ENCODE results near the gene HJV.
A peak's percentile ranks its signal among the peaks of the same experiment; 100 is the strongest.
"Not testable (repeated sequence)": the region's sequence is repeated elsewhere in the genome, so short reads cannot be mapped to it uniquely, and the experiment has no call there.

The HJV gene

DNA sequence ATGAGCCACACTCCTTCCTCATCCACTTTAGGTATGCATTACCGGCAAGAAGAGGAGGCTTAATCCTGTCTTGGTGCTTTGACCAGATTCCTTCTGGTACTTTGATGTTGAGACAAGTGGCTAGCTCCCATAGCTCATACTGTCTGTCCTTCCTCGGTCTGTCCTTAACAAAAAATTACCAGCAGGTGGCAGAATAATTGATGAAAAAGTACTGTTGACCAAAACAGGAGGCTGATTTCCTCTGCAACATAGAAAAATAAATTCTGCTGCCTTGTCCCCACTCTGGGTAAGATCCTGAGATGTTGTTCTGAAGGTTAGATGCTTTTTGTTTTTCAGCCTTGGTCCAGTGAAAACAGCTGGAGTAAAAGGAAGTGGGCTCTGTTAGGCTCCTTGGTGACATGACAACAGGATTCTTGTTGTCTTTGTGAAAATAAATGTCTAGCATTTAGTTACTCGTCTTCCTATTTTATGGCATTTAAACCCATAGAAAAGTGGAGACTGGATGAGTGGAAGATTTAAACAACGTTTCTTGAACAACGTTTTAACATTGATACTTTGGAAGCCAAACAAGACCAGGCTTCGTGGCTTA is 11.2 kb upstream of the HJV start:
- no peak for DNase-seq (ENCODE audit: low read depth, low spot score)
- ChIA-PET POLR2A (no interaction called here), CTCF (interaction anchor here (0.9 to 10.5 kb wide), 13 partner anchors 11 to 204 kb away, joined by 3 to 153 read pairs (median 4); partner anchors contain the start of genes HJV and NUDT17)
- TF ChIP-seq, protein P1, sequence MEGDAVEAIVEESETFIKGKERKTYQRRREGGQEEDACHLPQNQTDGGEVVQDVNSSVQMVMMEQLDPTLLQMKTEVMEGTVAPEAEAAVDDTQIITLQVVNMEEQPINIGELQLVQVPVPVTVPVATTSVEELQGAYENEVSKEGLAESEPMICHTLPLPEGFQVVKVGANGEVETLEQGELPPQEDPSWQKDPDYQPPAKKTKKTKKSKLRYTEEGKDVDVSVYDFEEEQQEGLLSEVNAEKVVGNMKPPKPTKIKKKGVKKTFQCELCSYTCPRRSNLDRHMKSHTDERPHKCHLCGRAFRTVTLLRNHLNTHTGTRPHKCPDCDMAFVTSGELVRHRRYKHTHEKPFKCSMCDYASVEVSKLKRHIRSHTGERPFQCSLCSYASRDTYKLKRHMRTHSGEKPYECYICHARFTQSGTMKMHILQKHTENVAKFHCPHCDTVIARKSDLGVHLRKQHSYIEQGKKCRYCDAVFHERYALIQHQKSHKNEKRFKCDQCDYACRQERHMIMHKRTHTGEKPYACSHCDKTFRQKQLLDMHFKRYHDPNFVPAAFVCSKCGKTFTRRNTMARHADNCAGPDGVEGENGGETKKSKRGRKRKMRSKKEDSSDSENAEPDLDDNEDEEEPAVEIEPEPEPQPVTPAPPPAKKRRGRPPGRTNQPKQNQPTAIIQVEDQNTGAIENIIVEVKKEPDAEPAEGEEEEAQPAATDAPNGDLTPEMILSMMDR (IDR thresholded peaks at IDR 0.05; ENCODE audit: insufficient read depth, low read length, missing control alignments) = peak; percentile 24
- no peak overlapping the region for H3K4me3 ChIP-seq (ENCODE audit: low read depth, low read length)

DNA sequence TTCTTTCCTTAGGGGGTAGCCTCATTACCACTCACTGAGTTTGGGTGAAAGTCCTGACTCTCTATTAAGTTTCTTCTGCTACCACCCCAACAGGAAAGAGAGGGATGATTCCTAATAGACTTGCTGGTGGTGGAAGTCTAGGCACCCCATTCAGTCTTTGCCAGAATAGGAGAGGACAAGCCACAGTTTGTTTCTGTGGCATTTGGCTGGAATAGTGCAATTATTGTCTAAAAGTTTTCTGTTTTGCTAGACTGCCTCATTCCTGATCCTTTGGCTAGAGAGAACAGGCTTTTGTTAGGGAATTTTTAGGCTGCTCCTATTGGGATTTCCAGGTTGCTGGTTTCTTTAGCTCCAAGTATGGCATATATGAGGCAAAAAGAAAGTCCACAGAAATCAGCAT is 9.9 kb upstream of the HJV start:
- DNase-seq (ENCODE audit: low read depth, low spot score) = no peak
- TF ChIP-seq, protein P1 (IDR thresholded peaks at IDR 0.05; ENCODE audit: insufficient read depth, low read length, missing control alignments) = no peak
- POLR2A ChIA-PET = no interaction called here
- CTCF ChIA-PET = interaction anchor here (1.0 to 10.5 kb wide), 5 partner anchors 10 to 53 kb away, joined by 3 to 153 read pairs (median 23); partner anchors contain the start of gene HJV
- H3K4me3 ChIP-seq (ENCODE audit: low read depth, low read length) = no peak overlapping the region

DNA sequence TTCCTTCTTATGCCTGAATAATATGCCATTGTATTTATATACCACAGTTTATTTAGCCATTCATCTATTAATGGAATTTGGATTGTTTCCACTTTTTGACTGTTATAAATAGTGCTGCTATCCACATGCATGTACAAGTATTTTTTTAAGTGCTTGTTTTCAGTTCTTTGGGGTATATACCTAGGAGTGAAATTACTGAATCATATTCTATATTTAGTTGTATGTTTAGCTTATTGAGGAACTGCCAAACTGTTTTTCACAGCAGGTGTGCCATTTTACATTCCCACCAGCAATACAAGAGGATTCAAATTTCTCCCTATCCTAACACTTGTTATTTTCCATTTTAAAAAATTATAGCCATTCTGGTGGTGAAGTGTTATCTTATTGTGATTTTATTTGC is 7.6 kb upstream of the HJV start:
- TF ChIP-seq, protein P1 (IDR thresholded peaks at IDR 0.05; ENCODE audit: insufficient read depth, low read length, missing control alignments) = no peak
- POLR2A ChIA-PET = no interaction called here
- CTCF ChIA-PET = interaction anchor here (1.1 kb wide), 1 partner anchor 184 kb away, joined by 4 read pairs; the partner anchor contains the start of gene NUDT17
- DNase-seq (ENCODE audit: low read depth, low spot score) = no peak
- no peak overlapping the region for H3K4me3 ChIP-seq (ENCODE audit: low read depth, low read length)

DNA sequence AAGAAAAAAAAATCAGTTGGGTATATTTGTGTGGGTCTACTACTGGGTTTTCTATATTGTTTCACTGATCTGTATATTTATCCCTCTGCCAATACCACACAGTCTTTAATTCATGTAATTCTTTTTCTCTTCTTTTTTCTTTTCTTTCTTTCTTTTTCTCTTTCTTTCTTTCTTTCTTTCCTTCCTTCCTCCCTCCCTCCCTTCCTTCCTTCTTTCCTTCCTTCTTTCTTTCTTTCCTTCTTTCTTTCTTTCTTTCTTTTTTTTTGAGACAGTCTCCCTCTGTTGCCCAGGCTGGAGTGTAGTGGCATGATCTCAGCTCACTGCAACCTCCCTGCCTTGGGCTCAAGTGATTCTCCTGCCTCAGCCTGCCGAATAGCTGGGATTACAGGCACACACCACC is 5.1 kb upstream of the HJV start:
- DNase-seq (ENCODE audit: low read depth, low spot score); POLR2A ChIA-PET; H3K4me3 ChIP-seq (ENCODE audit: low read depth, low read length): not testable (repeated sequence)
- CTCF ChIA-PET = interaction anchor here (0.8 to 12.2 kb wide), 6 partner anchors 9 to 115 kb away, joined by 3 to 153 read pairs (median 3); no protein-coding TSS in a partner anchor

DNA sequence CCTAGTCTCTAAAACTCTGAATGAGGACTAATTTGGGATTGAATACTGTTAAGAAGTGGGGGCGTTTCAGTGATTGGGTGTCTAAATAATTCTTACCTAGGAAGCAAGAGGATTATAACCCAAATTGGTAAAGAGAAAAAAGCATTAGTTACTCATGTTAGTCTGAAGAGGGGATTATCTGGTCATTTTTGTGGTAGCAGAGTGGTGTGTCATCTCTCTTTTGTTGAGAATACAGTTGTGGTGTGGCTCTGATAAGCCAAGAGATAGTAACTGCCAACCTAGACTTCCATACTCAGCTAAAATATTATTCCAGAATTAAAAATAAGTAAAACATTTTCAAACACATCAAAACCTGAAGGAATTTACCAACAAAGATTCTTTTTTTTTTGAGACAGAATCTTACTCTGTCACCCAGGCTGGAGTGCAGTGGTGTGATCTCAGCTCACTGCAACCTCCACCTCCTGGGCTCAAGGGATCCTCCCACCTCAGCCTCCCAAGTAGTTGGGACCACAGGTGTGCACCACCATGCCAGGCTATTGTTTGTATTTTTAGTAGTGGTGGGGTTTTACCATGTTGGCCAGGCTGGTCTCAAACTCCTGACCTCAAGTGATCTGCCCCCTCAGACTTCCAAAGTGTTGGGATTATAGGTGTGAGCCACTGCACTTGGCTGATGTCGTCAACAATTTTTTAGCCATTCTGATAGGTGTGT is 4.4 kb upstream of the HJV start:
- DNase-seq (ENCODE audit: low read depth, low spot score); H3K4me3 ChIP-seq (ENCODE audit: low read depth, low read length); POLR2A ChIA-PET: not testable (repeated sequence)
- CTCF ChIA-PET = interaction anchor here (0.8 to 12.2 kb wide), 7 partner anchors 9 to 115 kb away, joined by 3 to 153 read pairs (median 5); no protein-coding TSS in a partner anchor

DNA sequence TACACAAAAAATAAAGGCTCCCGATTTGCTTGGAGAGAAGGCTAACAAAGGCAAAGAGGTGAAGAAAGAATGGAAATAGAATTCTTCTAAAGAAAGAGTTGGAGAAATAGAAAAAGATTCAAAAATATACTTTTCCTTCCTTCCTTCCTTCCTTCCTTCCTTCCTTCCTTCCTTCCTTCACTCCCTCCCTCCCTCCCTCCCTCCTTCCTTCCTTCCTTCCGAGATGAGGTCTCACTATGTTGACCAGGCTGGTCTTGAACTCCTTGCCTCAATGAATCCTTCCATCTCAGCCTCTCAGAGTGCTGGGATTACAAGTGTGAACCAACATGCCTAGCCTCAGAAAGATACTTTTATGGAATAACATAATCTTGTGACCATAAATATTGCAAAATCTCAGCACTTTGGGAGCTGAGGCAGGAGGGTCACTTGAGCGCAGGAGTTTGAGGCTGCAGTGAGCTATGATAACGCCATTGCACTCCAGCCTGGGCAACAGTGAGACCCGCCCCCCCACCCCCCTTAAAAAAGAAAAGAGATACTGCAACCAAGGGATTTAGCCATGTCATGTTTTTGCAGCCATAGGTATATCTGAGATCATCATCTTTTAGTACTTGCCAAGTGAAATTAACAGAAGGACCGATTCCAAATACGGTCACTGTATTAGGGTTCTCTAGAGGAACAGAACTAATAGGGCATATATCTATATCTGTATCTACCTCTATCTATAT is 1.0 kb upstream of the HJV start:
- no peak for DNase-seq (ENCODE audit: low read depth, low spot score)
- no peak overlapping the region for H3K4me3 ChIP-seq (ENCODE audit: low read depth, low read length)
- ChIA-PET POLR2A (no interaction called here), CTCF (interaction anchor here (1.0 to 21.4 kb wide), 5 partner anchors 10 to 45 kb away, joined by 4 to 787 read pairs (median 5); partner anchors contain the start of gene TXNIP)
- TF ChIP-seq, protein P1 (IDR thresholded peaks at IDR 0.05; ENCODE audit: insufficient read depth, low read length, missing control alignments) = no peak

DNA sequence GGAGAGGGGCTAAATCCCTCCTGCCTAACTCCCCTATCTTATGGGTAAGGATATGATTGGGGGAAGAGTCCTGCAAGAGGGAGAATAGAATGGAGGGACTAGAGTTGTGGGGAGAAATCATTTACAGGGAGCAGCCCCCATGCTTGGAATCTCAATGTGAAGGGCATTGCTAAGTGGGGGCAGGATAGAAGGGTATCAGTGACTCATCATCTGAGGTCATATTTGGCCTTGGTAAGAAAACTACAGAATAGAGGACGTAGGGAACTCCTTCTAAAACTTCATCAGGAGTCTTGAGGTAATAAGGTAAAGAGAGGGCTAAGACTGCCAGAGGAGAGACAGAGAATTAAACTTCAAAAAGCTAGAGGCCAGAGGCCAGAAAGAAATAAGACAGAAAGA is 487 bp downstream of the HJV start:
- TF ChIP-seq, protein P1 (IDR thresholded peaks at IDR 0.05; ENCODE audit: insufficient read depth, low read length, missing control alignments) = no peak
- no peak for DNase-seq (ENCODE audit: low read depth, low spot score)
- no peak overlapping the region for H3K4me3 ChIP-seq (ENCODE audit: low read depth, low read length)
- CTCF ChIA-PET = interaction anchor here (1.1 to 21.4 kb wide), 4 partner anchors 13 to 129 kb away, joined by 6 to 787 read pairs (median 99); partner anchors contain the start of gene TXNIP
- POLR2A ChIA-PET = no interaction called here
